Measurements from ENCODE around the gene DIDO1.
A peak's percentile ranks its signal among the peaks of the same experiment; 100 is the strongest.
"Not testable (repeated sequence)": the region's sequence is repeated elsewhere in the genome, so short reads cannot be mapped to it uniquely, and the experiment has no call there.

The DIDO1 gene

GRCh38 chr20:62875419-62876361, 50.6 kb downstream of the DIDO1 start:
- peak; percentile 84 for DNase-seq

DNA sequence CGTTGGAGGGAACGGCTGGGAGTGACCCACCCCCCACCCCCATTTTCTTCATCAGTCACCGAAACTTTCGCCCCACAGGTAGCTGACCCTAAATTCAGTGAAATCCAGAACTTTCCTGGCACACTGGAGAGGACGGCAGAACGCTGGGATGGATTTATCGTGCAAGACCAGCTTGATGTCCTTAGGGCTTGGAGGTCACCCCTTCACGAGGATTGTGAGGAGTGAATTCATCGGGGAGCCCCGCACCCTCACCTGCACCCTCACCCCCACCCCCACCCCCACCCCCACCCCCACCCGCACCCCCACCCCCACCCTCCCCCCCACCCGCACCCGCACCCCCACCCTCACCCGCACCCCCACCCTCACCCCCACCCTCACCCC, 51.4 kb downstream of the DIDO1 start:
- DNase-seq, result no peak

GRCh38 chr20:62873681-62874031, 52.6 kb downstream of the DIDO1 start:
- DNase-seq, result peak; percentile 10

- no peak for DNase-seq
These were observed 53.0 kb downstream of the DIDO1 start for GRCh38 chr20:62873280-62873679.

GRCh38 chr20:62872862-62873261, 53.4 kb downstream of the DIDO1 start:
- no peak for DNase-seq

GRCh38 chr20:62872184-62872847, 54.0 kb downstream of the DIDO1 start:
- DNase-seq, result no peak

DNA sequence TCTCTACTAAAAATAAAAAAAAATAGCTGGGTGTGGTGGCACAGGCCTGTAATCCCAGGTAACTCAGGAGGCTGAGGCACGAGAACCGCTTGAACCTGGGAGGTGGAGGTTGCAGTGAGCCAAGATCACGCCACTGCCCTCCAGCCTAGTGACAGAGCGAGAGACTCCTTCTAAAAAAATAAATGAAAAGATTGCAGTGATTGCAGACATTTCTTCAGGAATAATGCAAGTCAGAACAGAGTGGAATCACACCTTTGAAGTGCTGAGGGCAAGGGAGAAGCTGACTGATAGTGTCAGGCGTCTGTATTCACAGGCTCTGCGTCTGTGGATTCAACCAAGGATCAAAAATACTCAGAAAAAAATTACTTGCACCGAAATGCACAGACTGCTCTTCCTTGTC, 62.1 kb downstream of the DIDO1 start:
- no peak for DNase-seq

GRCh38 chr20:62861726-62862336, 64.5 kb downstream of the DIDO1 start, which contains the start of gene TCFL5:
TCFL5 (minus strand) TSS chr20:62861822; CDS start chr20:62861670, 152 bp downstream.
- DNase-seq, result peak; percentile 73

DNA sequence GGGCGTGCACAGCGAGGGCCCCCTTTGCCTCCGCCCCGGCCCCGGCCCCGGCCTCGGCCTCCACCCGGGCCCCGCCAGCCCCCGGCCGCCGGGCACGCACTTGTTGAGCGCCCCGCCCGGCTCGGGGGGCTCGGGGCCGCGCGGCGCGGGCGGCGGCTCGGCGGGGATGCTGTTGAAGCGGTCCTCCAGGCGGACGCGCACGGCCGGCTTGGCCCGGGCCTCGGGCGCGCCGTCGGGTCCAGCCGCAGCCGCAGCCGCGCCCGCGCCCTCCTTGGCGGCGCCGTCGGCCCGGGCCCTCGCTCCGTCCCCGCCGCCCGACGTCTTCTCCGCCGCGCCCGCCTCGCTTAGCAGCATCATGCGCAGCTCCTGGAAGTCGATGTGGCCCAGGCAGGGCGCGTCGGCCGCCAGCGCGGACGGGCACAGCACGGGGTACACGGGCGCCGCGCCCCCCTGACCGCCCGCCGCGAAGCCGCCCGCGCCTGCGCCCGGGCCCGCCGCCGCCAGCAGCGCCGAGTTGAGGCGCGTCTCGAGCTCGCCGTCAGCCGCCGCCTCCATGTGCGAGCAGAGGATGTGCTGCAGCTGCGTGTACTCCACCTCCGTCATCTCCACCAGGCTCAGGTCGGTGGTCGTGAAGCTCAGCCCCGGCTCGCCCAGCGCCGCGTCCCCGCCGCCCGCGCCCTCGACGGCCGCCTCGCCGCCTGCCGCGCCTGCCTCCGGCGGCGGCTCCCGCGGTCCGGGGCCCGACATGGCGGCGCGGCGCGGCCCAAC, 65.2 kb downstream of the DIDO1 start:
- DNase-seq, result peak; percentile 10

GRCh38 chr20:62860391-62860923, 65.8 kb downstream of the DIDO1 start:
- DNase-seq, result no peak

GRCh38 chr20:62859721-62860120, 66.6 kb downstream of the DIDO1 start:
- no peak for DNase-seq

DNA sequence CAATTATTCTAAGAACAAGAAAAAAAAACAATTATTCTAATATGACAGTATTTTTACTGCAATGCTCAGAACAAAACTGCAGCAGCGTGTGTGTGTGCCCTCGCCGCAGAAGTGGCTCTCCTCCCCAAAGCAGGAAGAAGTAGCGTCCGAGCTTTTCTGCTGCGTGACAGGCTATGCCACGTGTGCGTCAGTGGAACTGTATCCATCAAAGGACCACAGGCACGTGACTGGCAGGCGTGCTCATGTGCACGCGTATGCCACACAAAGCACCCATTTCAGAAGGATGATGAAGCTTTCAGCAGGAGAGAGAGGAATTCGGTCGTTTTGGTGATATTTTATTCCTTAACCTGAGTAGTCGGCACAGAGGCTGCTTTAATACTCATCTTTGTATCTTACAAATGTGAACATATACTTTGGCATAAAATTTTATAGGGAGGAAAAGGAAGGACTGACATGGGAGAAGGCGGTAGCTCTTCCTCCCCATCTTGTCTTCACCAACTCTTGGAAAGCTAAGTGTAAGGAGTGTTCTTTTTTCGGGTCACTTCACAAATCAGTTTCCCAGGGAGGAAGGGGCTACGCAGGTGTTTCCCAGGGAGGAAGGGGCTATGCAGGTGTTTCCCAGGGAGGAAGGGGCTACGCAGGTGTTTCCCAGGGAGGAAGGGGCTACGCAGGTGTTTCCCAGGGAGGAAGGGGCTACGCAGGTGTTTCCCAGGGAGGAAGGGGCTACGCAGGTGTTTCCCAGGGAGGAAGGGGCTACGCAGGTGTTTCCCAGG, 68.1 kb downstream of the DIDO1 start:
- no peak for DNase-seq

DNA sequence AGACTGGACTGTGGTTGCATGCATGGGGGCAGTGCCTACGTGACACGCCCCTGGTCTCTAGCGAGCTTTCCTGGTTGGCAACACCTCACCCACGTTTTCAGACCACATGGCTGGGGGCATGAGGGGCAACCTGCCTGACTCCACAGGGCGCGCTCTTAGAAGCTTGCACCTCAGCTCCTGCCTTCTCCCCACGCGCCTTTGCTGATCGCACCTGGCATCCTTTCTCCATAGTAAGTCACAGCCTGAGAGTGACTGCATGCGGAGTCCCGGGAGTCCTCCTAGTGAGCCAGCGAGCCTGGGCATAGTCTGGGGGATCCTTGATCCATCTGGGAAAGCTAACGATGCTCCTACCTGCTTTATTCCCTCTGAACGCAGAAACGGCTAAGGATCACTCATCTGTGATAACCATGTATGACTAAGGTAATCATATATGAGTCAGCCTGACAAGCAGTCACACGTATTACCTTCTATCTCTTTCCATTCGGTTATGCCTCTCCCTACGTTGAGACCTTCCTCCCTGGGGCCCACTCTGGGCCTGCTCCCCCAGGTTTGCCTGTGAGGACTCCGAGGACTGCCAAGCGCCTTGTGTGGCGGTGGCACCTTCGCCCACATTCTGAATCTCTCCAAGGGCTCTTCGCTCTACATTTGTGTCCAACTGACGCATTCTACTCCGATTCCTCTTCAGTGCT, 69.2 kb downstream of the DIDO1 start:
- DNase-seq, result no peak

DNA sequence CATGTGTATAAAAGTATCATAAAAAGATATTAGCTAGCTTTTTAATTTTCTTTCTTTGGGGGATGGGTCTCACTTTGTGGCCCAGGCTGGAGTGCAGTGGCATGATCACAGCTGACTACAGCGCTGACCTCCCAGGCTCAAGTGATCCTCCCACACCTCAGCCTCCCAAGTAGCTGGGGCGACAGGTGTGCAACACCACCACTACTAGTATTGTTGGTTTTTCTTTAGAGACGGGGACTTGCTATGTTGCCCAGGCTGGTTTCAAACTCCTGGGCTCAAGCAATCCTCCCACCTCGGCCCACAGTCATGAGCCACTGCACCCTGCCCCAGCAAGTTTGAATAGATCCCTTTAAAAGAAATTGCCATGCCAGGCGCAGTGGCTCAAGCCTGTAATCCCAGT, 71.2 kb downstream of the DIDO1 start:
- no peak for DNase-seq

DNA sequence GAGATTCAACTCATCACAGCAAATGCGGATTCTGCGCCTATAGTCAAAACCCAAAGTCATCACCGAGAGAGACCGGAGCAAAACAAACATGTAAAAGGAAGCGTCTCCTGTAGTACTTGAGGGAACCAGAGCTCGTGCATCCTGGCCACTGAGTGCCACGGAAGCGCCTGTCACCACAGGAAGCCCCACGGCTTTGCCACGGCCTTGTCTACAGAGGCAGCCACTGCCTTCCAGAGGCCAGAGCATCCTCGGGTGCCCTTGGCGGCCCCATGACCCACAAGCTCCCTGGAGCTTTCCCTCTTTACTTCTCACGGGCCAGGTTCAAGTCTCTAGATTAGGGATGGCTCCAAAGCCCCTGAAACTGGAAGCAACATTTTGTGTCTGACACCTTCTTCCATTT, 72.2 kb downstream of the DIDO1 start:
- no peak for DNase-seq

GRCh38 chr20:62853304-62853703, 73.0 kb downstream of the DIDO1 start:
- DNase-seq, result not testable (repeated sequence)

- no peak for DNase-seq
These were observed 73.5 kb downstream of the DIDO1 start for GRCh38 chr20:62852841-62853240.

DNA sequence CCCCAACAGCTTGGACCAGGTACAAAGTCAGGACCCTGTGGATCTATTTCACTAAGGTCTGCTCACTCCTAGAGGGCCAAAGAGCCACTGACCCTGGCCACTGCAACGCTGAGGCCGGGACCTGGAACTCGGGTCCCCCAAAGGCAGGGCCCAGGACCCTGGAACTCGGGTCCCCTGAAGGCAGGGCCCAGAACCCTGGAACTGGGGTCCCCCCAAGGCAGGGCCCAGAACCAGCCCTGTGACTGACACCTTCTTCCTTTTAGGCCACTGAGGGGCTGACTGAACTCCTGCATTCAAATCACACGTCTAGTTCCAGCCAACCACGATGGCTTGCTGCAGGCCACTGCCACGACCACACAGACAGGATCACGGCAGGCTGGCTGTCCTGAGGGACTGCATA, 74.1 kb downstream of the DIDO1 start:
- DNase-seq, result no peak

- no peak for DNase-seq
These were observed 75.9 kb downstream of the DIDO1 start for GRCh38 chr20:62850333-62850974.

GRCh38 chr20:62849431-62849830, 76.9 kb downstream of the DIDO1 start:
- no peak for DNase-seq

DNA sequence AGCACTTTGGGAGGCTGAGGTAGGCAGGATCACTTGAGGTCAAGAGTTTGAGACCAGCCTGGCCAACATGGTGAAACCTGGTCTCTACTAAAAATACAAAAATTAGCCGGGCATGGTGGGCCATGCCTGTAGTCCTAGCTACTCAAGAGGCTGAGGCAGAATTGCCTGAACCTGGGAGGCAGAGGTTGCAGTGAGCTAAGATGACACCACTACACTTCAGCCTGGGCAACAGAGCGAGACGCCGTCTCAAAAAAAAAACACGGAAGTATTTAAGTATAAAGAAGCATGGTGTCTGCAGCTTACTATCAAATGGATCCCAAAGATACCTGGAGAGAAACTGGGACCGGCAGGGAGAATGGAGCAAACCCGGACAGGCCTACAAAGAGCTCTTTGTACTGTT, 77.4 kb downstream of the DIDO1 start:
- not testable (repeated sequence) for DNase-seq

All from NCI-H1092 (cell line).